GM19351 (cell line): ENCODE measurements around the gene HNRNPA1L2.
A peak's percentile ranks its signal among the peaks of the same experiment; 100 is the strongest.
"Not testable (repeated sequence)": the region's sequence is repeated elsewhere in the genome, so short reads cannot be mapped to it uniquely, and the experiment has no call there.

ENCODE experiments used
- ATAC-seq: cut with Tn5 transposase; IDR thresholded peaks from one replicate; pipeline ENCODE4 v1.9.1; 2021; ENCODE audit warnings: mild to moderate bottlenecking, moderate library complexity; ENCODE audit not compliant: unreplicated experiment

Gene HNRNPA1L2

DNA sequence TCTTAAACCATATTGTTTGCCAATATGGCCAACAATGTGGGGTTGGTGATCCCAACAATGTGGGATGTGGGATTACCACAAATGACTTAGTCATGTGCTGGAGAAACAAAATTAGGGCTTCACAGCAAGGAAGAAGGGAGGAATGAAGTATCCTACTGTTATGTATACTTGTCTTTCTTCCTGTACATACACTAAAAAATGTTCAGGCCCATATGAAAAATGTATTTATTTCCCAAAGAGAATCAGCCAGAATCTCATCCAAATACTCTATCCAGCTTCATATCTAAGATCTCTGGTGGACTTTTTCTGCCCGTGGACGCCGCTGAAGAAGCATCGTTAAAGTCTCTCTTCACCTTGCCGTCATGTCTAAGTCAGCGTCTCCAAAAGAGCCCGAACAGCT lies at the start of gene HNRNPA1L2:
Gene HNRNPA1L2, plus strand, starts transcription at position 301 of the 400 bp plus-strand sequence. Its CDS starts 62 bp downstream, at position 363.
- ATAC-seq, result no peak

DNA sequence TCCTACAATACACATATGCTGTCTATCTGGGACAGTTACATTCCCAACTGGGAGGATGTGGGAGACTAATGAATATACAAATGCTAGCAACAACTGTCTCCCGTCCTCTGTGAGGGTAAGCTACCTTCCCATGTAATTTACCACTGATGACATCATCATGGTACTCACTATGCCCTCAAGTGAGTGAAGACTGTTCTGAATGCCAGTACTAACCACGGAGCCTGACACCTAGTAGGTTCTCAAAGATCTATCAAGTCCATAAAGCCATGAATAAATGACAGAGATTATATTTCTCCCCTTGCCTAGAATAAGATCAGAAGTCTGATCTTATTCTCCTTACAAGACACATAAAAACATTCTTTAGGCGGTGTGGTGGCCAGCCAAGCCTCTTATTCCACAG lies 49.1 kb upstream of the HNRNPA1L2 start:
- not testable (repeated sequence) for ATAC-seq

DNA sequence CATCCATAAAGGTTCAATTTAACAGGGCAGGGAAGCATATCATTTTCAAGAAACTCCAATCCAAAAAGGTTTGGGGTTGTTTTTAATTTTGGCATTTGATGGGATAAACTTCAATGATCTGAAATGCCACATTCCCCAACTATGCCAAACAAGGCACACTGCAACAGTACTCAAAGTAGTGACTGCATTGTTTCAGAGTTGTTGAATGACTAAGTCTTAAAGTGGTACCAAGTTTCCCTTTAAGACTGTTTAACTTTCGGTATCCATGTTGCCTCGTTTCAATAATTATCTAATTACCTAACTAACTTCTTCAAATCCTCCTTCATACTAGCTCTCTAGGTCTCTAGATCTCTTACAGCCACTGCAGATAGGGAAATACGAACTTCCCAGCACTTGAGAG lies 48.4 kb upstream of the HNRNPA1L2 start:
- not testable (repeated sequence) for ATAC-seq

DNA sequence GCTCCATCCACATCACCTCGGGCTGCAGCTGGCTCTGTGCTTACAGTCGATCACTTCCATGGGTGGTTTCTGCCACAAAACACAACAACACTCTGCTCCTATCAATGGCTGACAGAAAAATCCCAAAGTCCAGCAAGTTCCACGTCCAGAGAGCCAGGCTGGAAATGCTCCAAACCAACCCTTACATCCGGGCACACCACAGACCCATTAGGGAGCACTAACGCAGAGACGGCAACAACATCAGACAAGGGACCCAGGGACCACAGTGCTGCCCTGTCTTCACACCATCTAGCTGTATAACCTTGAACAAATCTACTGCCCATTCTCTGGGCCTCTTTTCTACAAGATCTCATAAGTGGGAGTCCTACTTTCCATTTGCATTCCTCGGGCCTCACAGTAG lies 47.9 kb upstream of the HNRNPA1L2 start:
- not testable (repeated sequence) for ATAC-seq

DNA sequence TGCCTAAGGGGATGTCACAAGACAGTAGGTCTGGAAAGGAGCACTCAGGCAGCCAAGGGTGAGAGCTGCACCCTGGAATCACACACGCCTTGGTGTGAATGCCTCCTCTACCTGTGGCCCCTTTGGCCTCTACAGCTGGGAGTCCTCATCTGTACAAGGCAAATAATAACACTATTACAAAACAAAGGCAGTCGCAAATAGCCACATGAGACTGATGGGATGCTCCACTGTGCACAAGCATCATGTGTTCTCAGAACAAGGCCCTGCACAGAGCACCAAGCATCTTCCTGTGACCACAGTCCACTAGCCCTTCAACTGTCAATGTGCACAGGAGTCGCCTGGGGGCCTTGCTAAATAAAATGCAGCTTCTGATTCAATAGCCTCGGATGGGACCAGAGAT lies 44.6 kb upstream of the HNRNPA1L2 start:
- ATAC-seq, result no peak

DNA sequence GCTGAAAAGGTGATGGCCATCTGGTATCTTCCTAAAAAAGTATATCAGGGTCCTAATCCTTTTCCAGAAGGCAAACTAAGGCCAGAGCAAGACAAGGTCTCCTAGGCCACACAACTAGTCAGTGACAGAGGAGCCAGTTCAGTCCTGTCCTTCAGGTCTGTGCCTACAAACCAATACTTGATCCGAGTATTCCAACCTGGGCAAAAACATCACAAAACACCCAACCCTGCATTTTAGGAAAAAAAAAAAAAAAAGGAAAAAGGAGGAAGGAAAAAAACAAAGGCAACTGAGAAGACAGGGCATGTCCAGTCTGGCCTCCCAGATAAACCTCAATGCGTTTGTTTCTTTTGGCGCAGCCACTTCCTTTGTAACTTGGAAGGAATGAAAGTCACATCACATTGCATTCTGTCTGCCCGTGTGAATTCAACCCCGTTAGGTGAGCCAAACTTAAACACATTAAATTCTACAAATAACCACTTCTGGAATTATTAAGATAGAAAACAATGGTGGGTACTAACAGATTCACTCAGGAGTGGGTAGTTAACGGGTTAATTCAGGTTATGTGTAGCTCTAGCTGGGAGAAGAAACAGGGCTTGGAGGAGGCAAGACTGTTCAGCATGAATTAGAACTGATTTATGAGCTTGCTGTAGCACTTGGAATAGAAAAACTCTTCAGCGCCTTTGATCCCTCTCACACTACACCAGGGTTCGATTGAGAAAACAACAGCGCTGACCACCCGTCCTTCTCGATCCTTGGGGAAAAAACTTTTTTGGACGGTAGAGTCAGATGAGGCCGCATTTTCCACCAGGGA lies 43.0 kb upstream of the HNRNPA1L2 start:
- ATAC-seq, result peak; percentile 10

DNA sequence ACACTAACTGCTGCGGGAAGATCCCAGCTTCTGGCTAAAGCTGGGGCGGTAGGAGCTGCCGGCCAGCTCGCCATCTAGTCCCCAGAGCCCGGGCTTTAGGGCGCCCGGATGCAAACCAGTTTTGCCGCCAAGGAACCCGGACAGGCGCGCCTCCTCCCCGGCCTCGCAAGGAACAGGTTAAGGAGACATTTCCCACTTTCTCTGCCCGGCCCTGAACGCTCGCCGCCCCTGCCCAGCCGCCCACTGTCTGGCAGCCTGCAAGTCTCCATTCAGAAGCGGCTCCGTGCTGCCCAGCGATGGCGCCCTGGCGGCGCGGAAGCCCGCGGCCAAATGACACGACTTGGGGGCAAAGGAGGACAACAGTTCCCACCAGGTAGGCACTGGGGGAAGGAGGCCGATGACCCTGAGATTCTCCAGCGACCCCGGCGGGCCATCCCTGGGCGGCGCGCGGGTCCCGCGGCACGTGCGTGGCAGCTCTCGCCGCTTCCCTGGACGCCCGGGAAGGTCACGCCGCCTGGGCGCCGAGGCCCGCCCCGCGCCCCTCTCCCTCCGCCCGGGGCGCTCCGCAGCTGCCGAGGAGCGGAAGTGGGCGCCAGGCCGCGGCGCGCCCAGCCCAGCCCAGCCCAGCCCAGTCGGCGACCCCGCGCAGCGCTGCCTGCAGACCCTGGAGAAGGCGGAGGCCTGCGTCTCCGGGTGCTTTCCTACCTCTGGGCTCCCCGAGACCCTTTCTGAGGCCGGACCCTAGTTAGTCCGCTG lies 42.2 kb upstream of the HNRNPA1L2 start:
- peak; percentile 55 for ATAC-seq

DNA sequence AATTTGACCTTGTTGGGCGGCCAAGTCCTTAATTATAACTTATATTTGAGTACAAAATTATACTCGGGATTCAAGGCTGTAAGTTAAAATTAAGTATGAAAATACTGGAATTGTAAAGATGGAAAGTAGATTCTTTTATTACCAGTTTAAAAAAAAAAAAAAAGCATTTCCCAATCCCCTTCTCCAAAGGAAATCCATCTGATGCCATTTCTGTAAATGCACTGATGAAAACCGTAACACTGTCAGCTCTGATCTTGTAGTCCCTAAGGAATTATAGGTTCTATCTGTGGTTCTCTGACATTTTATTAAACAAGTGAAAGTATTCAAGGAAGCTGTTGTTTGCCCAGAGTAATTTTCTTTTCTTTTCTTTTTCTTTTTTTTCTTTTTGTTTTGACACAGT lies 41.6 kb upstream of the HNRNPA1L2 start:
- ATAC-seq, result no peak

DNA sequence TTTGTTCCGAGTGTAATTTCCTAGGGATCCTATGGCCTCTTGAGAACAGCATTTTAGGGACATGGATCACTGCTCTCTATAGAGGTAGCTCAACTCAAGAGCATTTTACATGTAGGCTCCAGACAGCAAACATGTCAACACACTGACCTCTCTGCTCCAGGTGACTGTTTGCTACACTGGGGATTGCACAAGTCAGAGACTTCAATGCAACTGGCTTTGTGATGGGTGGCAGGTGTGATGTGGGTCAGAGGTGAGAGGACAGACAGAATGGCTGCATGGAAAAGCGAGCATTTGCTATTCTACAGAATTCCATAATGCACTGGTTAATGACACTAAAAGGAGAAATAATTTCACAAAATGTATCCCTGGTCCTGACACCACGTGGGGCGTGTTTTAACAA lies 38.9 kb upstream of the HNRNPA1L2 start:
- ATAC-seq, result not testable (repeated sequence)

DNA sequence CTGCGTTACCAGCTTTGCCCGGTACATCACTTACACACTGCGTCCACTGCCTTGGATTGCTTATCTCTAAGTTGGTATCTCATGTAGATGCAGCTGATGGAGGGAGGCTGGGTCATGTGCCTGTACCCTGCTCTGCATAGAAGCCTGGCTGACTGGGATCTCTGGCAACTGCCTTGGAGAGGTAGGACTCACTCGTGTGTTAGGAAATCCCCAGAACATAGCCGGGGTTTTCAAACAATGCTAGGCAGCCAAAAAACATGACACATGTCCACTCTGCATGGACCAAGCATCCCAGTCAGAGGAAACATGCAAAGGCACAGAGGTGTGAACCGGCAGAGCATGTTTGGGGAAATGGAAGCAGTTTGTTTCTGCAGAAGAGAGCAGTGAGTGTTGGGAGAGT lies 36.1 kb upstream of the HNRNPA1L2 start:
- not testable (repeated sequence) for ATAC-seq

DNA sequence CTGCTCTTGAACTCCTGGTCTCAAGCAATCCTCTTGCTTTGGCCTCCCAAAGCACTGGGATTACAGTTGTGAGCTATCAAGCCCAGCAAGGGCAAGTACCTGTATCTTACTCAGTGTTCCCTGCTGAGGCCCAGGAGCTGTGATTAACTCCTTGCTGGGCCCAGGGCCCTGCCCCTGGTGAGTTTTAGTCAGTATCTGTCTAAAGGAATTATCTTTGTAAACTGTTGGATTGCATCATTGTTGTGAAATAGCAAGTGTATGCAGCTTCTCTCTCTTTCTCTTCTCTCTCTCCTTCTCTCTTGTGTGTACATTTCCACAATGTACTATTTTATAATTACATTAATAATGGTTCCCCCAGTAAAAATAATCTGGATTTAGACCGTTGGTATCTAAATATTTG lies 35.4 kb upstream of the HNRNPA1L2 start:
- not testable (repeated sequence) for ATAC-seq

DNA sequence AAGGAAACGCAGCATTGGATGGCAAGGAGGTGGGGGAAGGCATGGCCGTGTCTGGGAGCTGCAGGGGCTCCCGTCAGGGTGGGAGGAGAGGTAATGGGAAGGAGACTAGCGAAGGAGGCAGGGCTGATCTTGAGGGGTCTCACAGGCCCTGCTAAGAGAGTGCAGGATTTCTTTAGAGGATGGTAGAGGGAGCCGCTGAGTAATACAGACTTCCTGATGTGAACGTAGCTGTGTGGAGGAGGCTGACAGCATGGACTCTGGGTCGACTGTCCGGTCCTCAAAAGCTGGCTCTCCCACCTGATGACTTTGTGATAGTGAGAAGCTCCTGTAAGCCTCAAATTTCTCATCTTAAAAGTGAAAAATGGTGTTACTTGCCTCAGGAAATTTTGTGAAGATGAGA lies 34.0 kb upstream of the HNRNPA1L2 start:
- ATAC-seq, result not testable (repeated sequence)

DNA sequence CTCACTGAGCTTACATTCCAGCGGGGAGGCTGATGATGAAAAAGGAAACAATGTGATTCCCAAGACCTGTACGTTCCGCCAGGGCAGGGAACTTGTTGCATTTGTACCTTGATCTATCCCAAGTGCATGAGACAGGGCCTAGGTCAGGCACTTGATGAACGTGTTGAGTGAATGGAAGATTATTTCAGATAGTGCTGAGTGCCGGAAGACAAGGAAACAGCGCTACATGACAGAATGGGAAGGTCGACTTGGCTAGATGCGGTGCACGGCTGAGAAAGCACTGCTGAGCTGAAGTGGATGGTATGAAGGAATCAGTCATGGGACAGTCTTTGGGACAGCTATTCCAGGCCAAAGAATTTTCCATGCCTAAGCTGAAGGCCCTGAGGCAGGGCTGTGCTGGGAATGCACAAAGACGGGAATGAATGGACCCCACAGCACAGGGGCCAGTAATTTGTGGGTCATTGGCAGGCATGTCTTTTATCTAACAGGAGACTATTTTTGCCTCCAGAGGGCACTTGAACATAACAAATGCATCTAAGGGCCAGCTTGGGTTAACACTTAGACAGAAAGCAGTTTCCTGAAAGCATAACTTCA lies 33.1 kb upstream of the HNRNPA1L2 start:
- peak; percentile 70 for ATAC-seq

DNA sequence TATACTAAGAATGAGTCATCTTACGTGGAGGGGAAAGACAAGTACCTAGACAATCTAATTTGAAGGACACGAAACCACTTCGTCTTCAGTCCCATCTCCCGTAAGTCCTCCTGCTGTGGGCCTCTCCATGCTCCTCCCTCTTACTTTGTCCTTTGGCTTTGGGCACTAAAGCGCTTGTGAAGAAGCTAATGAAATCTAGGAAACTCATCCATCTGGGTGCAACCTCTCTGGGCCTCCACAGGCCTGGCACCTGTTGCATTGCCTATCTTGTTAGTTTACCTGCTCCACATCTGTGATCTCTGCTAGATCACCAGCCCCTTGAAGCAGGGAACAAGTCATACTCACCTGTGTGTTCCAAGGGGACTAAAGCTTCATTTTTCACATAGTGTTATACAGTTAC lies 32.1 kb upstream of the HNRNPA1L2 start:
- not testable (repeated sequence) for ATAC-seq

DNA sequence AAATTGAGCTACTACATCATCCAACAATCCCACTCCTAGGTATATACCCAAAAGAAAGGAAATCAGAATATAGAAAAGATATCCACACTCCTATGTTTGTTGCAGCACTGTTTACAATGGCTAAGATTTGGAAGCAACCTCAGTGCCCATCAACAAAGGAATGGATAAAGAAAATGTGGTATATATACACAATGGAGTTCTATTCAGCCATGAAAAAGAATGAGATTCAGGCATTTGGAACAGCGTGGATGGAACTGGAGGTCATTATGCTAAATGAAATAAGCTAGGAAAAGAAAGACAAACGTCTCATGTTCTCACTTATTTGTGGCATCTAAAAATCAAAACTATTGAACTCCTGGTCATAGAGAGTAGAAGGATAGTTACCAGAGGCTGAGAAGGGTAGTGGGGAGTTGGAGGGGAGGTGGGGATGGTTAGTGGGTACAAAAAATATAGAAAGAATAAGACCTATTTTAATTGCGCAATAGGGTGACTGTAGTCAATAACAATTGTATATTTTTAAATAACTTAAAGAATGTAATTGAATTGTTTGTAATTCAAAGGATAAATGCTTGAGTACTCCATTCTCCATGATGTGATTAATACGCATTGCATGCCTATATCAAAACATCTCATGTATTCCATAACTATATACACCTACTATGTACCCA lies 27.0 kb upstream of the HNRNPA1L2 start:
- no peak for ATAC-seq

DNA sequence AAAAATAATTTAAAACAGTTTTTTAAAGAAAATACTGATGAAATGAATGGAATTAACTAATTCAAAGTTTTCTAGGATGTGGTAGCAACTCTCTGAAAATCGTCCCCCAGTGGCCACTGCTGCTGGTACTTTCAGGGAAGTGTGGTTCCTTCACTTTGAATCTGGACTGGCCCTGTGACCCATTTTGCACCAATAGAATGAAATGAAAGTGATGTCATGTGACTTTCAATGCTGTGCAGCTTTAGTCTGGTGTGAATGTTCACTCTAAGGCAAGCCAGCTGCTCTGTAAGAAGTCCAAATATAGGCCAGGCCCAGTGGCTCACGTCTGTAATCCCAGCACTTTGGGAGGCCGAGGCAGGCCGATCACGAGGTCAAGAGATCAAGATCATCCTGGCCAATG lies 26.4 kb upstream of the HNRNPA1L2 start:
- peak; percentile 27 for ATAC-seq

DNA sequence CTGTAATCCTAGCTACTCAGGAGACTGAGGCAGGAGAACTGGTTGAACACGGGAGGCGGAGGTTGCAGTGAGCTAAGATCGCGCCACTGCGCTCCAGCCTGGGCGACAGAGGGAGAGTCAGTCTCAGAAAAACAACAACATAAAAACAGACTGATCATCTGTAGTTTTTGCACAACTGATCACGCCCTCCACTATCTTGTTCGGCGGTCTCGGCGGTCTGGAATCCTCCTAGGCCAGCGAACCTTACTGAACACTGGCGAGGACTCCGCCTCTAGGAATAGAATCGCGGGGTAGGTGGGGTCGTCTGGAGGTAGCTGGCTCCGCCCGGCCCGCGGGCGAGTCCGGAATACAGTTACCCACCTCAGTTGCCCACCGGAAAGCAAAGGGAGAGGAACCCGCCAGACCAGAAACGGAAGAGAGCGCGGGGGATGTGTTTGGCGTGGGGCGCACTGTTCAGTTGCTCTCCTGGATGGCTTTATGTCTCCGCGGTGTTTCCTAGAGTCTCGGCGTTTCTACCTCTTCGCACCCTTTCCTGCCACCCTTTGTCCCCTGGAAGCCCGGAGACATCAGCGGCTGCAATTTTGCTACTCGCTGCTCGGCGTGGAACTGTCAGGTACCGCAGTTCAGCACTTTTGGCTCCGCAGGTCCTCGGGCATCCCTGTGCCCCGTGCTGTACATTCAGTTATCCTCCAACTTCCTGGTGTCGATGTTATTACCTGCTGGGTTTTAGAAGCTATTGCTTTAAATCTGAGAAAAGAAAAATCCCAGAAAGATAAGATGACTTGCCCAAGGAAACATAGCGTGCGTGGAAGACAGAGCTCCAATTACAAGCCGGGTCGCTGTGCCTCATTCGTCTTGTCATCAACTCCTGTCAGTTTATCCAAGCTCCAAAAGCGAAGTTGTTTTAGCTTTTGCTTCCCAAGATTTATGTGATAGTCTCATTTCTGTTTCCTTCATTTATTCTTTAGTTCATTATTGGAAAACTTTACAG lies 24.9 kb upstream of the HNRNPA1L2 start:
- ATAC-seq, result peak; percentile 90

DNA sequence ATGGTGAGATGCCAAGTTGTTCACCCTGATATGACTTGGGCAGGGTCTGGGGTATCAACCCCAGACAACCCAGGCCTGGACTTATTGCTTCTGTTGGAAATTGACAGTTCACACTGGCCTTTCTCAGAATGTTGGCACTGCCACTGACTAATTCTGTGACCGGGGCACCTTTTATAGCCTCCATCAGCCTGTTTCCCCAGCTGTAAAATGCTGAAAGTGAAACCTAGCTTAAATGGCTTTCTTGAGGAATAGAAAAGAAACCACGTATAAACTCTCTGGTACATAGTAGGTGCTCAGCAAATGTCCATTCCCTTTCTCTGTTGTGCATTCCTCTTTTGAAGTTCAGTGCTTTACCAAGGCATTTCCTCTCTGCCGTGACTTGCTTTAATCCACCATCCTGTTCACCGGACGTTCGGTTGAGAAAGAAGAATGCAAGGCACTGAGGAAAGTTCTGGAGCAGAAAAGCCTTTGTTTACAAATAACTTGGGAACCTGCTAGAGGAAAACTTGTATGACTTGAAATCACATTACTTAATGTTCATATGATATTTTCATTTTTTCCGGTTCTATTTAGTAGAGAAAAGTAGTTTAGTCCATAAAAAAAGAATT lies 11.0 kb upstream of the HNRNPA1L2 start:
- not testable (repeated sequence) for ATAC-seq

DNA sequence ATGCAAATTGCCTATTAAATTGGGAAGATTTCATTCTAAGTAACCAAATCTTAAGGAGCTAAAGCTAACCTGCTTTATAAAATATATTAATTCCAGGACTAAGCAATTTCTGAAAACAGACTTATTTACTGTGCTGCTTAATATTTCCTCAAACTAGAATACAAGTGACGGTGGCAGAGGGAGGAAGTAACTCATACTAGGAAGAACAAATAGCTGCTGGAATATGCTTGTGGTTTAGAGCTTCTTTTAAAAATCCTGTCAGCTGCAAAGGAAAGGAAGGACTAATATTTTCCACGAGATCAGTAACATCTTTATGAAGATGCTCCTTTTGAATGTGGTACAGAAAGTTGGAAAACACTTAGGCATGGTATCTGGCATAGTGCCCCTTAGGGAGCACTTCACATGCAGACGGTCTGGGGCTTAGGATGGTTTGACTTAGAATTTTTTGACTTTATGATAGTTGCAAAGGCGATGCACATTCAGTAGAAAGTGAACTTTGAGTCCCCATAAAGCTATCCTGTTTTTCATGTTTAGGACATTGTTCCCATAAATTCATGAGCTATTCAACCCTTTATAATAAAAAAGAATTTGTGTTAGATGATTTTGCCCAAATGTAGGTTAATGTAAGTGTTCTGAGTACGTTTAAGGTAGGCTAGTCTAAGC lies 3.4 kb upstream of the HNRNPA1L2 start:
- no peak for ATAC-seq
